ENCODE data around the gene EIF1AY.

DNA sequence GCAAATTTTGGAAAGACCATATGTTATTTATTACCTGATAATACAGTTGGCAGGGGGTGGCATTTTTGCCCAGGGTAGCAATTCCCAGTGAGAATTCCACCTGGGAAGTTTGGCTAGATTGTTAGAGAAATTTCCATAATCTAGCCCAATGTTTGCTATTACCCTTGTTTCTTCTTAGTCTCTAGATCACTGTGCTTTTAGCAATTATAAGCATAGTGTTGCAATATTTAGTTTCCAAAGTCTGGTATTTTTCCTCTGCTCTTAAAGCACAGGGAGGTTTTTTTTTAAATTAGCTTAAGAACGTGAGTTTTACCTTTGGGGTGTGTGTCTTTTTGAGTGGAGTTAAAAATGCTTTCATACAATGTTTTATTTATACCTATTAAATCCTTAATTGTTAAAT lies 26.3 kb upstream of the EIF1AY start:
- TF ChIP-seq, protein P1, sequence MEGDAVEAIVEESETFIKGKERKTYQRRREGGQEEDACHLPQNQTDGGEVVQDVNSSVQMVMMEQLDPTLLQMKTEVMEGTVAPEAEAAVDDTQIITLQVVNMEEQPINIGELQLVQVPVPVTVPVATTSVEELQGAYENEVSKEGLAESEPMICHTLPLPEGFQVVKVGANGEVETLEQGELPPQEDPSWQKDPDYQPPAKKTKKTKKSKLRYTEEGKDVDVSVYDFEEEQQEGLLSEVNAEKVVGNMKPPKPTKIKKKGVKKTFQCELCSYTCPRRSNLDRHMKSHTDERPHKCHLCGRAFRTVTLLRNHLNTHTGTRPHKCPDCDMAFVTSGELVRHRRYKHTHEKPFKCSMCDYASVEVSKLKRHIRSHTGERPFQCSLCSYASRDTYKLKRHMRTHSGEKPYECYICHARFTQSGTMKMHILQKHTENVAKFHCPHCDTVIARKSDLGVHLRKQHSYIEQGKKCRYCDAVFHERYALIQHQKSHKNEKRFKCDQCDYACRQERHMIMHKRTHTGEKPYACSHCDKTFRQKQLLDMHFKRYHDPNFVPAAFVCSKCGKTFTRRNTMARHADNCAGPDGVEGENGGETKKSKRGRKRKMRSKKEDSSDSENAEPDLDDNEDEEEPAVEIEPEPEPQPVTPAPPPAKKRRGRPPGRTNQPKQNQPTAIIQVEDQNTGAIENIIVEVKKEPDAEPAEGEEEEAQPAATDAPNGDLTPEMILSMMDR (IDR thresholded peaks at IDR 0.05): no peak
- TF ChIP-seq FOXS1 (CRISPR knock-in tag; IDR thresholded peaks at IDR 0.05) (no peak), JUNB (IDR thresholded peaks at IDR 0.05) (no peak), KDM1A (IDR thresholded peaks at IDR 0.05; ENCODE audit: low read depth) (no peak), POLR2A (IDR thresholded peaks at IDR 0.05; ENCODE audit: low read length) (no peak), HMGXB4 (CRISPR knock-in tag; IDR thresholded peaks at IDR 0.05; ENCODE audit: borderline replicate concordance) (no peak), HDAC2 (IDR thresholded peaks at IDR 0.05) (no peak), RNF2 (IDR thresholded peaks at IDR 0.05; ENCODE audit: borderline replicate concordance, low read depth) (no peak), SMC3 (IDR thresholded peaks at IDR 0.05) (no peak), RAD21 (conservative IDR thresholded peaks at IDR 0.05 in 1 of 2, IDR thresholded peaks at IDR 0.05 in 1 of 2) (no peak), RARB (CRISPR knock-in tag; IDR thresholded peaks at IDR 0.05) (no peak), EP300 (IDR thresholded peaks at IDR 0.05) (no peak), CEBPB (IDR thresholded peaks at IDR 0.05) (no peak), EHMT2 (IDR thresholded peaks at IDR 0.05; ENCODE audit: low read depth) (no peak)
